Upper lobe of right lung (tissue), 1 donor: ENCODE measurements around the gene SREBF2. TPM values are rescaled to one million over a fixed set of nuclear protein-coding genes. Genes with fewer than 3 reads are reported as not detected.

ENCODE experiments used
- ATAC-seq: fragments of 200-7000 bp; cut with Tn5 transposase; one replicate; pipeline ENCODE4 v1.9.1; 2020; ENCODE audit warnings: mild to moderate bottlenecking, moderate library complexity
- DNase-seq: peaks from one replicate; pipeline ENCODE4 v3.0.0-alpha.2; 2020
- H3K27ac ChIP-seq: fragments of 200-600 bp; one replicate; pipeline ENCODE4 v1.8.0; 2022
- H3K27me3 ChIP-seq: fragments of 200-600 bp; one replicate; pipeline ENCODE4 v1.8.0; 2022; ENCODE audit warnings: mild to moderate bottlenecking
- H3K36me3 ChIP-seq: fragments of 200-600 bp; one replicate; pipeline ENCODE4 v1.8.0; 2022
- H3K4me1 ChIP-seq: fragments of 200-600 bp; one replicate; pipeline ENCODE4 v1.8.0; 2022
- H3K4me3 ChIP-seq: fragments of 200-600 bp; one replicate; pipeline ENCODE4 v1.8.0; 2022; ENCODE audit warnings: mild to moderate bottlenecking
- H3K9me3 ChIP-seq: fragments of 200-600 bp; one replicate; pipeline ENCODE4 v1.8.0; 2022
- intact Hi-C: fragments of 100-400 bp; cut with DNase I; formaldehyde crosslinking; loops from one replicate; pipeline ENCODE4 v1.11.0; 2022
- total RNA-seq: library from RNA; stranded (reverse); fragmentation: NEBNext Ultra II Directional; extraction: Animal tissue kit (Norgen Biotek cat#: 25700); gene quantifications from one replicate; pipeline ENCODE4 v1.2.1, GENCODE V29; 2021
- TF ChIP-seq, protein P1 (sequence below): fragments of 200-600 bp; IDR thresholded peaks from one replicate; pipeline ENCODE4 v1.8.0; 2022; ENCODE audit warnings: antibody characterized with exemption
- donor health status: DM: no; HTN: yes; CAD: no; lungs with severe emphysema.

The SREBF2 gene
- total RNA-seq, 1 donor from 2014 or later: 156 TPM

- TF ChIP-seq, protein P1, sequence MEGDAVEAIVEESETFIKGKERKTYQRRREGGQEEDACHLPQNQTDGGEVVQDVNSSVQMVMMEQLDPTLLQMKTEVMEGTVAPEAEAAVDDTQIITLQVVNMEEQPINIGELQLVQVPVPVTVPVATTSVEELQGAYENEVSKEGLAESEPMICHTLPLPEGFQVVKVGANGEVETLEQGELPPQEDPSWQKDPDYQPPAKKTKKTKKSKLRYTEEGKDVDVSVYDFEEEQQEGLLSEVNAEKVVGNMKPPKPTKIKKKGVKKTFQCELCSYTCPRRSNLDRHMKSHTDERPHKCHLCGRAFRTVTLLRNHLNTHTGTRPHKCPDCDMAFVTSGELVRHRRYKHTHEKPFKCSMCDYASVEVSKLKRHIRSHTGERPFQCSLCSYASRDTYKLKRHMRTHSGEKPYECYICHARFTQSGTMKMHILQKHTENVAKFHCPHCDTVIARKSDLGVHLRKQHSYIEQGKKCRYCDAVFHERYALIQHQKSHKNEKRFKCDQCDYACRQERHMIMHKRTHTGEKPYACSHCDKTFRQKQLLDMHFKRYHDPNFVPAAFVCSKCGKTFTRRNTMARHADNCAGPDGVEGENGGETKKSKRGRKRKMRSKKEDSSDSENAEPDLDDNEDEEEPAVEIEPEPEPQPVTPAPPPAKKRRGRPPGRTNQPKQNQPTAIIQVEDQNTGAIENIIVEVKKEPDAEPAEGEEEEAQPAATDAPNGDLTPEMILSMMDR: no peak
- intact Hi-C loops: no loop called here
Observed at GRCh38 chr22:41816871-41817270, 16.0 kb upstream of the SREBF2 start.

DNA sequence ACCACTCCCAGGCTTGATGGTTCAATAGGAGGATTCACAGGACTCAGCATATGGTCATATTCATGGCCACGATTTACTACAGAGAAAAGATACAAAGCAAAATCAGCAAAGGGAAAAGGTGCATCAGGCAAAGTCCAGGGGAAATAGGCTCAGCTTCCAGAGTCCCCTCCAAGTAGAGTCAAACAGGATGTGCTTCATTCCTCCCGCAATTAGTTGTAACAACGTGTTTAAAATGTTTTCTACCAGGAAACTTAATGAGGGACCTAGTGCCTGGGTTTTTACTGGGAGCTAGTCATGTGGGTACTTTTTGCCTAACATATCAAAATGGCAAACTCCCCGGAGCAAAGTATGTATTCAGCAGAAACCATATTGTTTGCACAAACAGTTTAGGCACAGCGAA, 14.9 kb upstream of the SREBF2 start:
- ATAC-seq: no peak
- TF ChIP-seq, protein P1: no peak

More at GRCh38 chr22:41816871-41817270, 16.0 kb upstream of the SREBF2 start:
- no peaks in the 10 kb centered on the region for H3K36me3 ChIP-seq
- no peak overlapping the region for H3K27ac ChIP-seq
- no peak overlapping the region for H3K4me3 ChIP-seq
- DNase-seq (no peak), ATAC-seq (no peak)
- H3K27me3 ChIP-seq: no peaks in the 10 kb centered on the region
- no peaks in the 10 kb centered on the region for H3K4me1 ChIP-seq
- no peaks in the 10 kb centered on the region for H3K9me3 ChIP-seq

DNA sequence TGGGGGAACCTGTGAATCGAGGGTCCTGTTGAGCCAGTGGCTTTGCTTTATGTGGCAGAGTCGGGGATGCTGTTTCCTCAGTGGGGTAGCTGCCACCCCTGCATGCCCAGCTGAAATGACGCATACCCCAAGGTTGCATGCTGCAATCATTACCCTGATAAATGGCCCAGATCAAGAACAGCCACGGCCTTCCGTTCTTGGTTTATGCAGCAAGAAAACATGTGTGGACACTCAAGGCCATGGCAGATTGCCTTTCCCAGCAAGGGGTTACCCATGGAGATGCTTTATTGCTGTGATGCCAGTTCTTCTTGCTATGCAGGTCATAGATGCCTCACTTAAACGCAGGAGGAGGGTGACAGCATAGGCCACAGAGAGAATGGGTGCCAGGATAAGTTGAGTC, 14.3 kb upstream of the SREBF2 start:
- Histone ChIP-seq H3K9me3 (no peaks in the 10 kb centered on the region), H3K27ac (no peak overlapping the region), H3K36me3 (no peaks in the 10 kb centered on the region), H3K4me1 (no peaks in the 10 kb centered on the region), H3K4me3 (no peak overlapping the region), H3K27me3 (no peaks in the 10 kb centered on the region)
- ATAC-seq (no peak), DNase-seq (no peak)
- intact Hi-C loops: no loop called here
- TF ChIP-seq, protein P1: no peak

More for the DNA sequence above, 14.9 kb upstream of the SREBF2 start:
- intact Hi-C loops: no loop called here
- Histone ChIP-seq H3K36me3 (no peaks in the 10 kb centered on the region), H3K4me3 (no peak overlapping the region), H3K9me3 (no peaks in the 10 kb centered on the region), H3K27me3 (no peaks in the 10 kb centered on the region), H3K27ac (no peak overlapping the region), H3K4me1 (no peaks in the 10 kb centered on the region)
- DNase-seq: no peak

DNA sequence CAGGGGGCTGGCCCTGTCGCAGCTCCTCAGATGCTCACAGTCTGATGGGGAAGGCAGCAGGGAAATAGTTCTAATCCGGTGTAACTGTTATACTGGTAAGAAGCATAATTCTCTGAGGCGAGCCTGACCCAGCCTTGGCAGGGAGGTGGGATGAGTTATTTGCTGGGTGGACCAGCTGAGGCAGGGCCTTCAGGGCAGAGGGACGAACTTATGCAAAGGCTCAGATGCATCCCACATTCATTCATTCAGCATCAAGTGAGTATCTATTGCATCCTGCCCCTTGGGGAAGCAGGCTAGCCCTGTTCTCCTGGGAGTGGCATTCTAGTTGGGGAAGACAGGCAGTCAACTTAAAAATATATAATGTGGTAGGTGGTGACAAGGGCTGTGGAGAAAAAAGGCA, 13.6 kb upstream of the SREBF2 start:
- no peak for ATAC-seq
- intact Hi-C loops: no loop called here
- H3K27me3 ChIP-seq: no peaks in the 10 kb centered on the region
- DNase-seq: no peak
- TF ChIP-seq, protein P1: no peak
- no peaks in the 10 kb centered on the region for H3K9me3 ChIP-seq
- H3K4me3 ChIP-seq: no peak overlapping the region
- no peaks in the 10 kb centered on the region for H3K36me3 ChIP-seq
- H3K27ac ChIP-seq: no peak overlapping the region
- H3K4me1 ChIP-seq: no peaks in the 10 kb centered on the region

GRCh38 chr22:41820447-41820846, 12.5 kb upstream of the SREBF2 start:
- Histone ChIP-seq H3K27ac (no peak overlapping the region), H3K36me3 (no peaks in the 10 kb centered on the region), H3K9me3 (no peaks in the 10 kb centered on the region), H3K27me3 (no peaks in the 10 kb centered on the region), H3K4me1 (no peaks in the 10 kb centered on the region), H3K4me3 (no peak overlapping the region)
- DNase-seq (no peak), ATAC-seq (no peak)
- intact Hi-C loops: loop anchor here (10.0 kb wide), 1 partner anchor 124 kb away; the partner anchor contains the start of gene CENPM
- TF ChIP-seq, protein P1: no peak
